ENCODE results near the gene MS4A12. TPM values are rescaled to one million over a fixed set of nuclear protein-coding genes. Genes with fewer than 3 reads are reported as not detected.

MS4A12 gene
- total and polyA plus RNA-seq, 2 of the 13 experiments (the other 11 are each of a cell fraction or from before 2014, with no cell fraction given), result not detected

- TF ChIP-seq ZFP90 (CRISPR knock-in tag; IDR thresholded peaks at IDR 0.05; ENCODE audit: borderline replicate concordance), result no peak
- TF ChIP-seq RBM22 (optimal IDR thresholded peaks at IDR 0.05; ENCODE audit: low read length), result no peak
- no peak for TF ChIP-seq ZNF883 (CRISPR knock-in tag; IDR thresholded peaks at IDR 0.05; ENCODE audit: not compliant biosample characterization)
- TF ChIP-seq TP53 (CRISPR knock-in tag; conservative IDR thresholded peaks at IDR 0.05), result no peak
- no peak for TF ChIP-seq ZNF83 (CRISPR knock-in tag; IDR thresholded peaks at IDR 0.05; ENCODE audit: borderline replicate concordance)
- TF ChIP-seq TBX3 (IDR thresholded peaks at IDR 0.05; ENCODE audit: borderline replicate concordance), result no peak
- no peak for TF ChIP-seq THAP11 (CRISPR knock-in tag; IDR thresholded peaks at IDR 0.05)
- TF ChIP-seq ZBTB21 (CRISPR knock-in tag; IDR thresholded peaks at IDR 0.05), result no peak
- TF ChIP-seq DR1 (CRISPR knock-in tag; IDR thresholded peaks at IDR 0.05), result no peak
- TF ChIP-seq ARNT2 (CRISPR knock-in tag; IDR thresholded peaks at IDR 0.05; ENCODE audit: low read depth), result no peak
- no peak for TF ChIP-seq DRAP1 (CRISPR knock-in tag; IDR thresholded peaks at IDR 0.05)
- TF ChIP-seq ZNF441 (CRISPR knock-in tag; IDR thresholded peaks at IDR 0.05; ENCODE audit: borderline replicate concordance), result no peak
- no peak for TF ChIP-seq YEATS2 (CRISPR knock-in tag; IDR thresholded peaks at IDR 0.05; ENCODE audit: borderline replicate concordance)
- no peak for TF ChIP-seq ZBTB1 (CRISPR knock-in tag; IDR thresholded peaks at IDR 0.05; ENCODE audit: borderline replicate concordance)
Measured at GRCh38 chr11:60511393-60511792, 18.8 kb downstream of the MS4A12 start (continued).

- no peaks in the 10 kb centered on the region for H3K79me2 ChIP-seq (ENCODE audit: insufficient read depth, low read length)
- no peak for ATAC-seq
- H3K27ac ChIP-seq (ENCODE audit: extremely low read length, insufficient read depth, low read length), result no peak overlapping the region
- H3K27me3 ChIP-seq (ENCODE audit: control insufficient read depth in 1 of 2, insufficient read depth in 2 of 2, low read length in 2 of 2), result no peaks in the 10 kb centered on the region; a peak in 1 of 5 replicates
- H4K20me1 ChIP-seq (ENCODE audit: insufficient read depth, low read length), result no peaks in the 10 kb centered on the region
- CTCF ChIA-PET (ENCODE audit: low intra/inter-chr PET ratio, low total read pairs), result no interaction called here
- no peak overlapping the region for H2AFZ ChIP-seq (ENCODE audit: low read length)
- no peaks in the 10 kb centered on the region for H3K4me1 ChIP-seq (ENCODE audit: insufficient read depth, low read length)
- in situ Hi-C loops (cut with HindIII; ENCODE audit: extremely low pct_ligation_motif_present, low pct_unique_long_range_greater_than_20kb) (no loop called here), intact Hi-C loops (cut with micrococcal nuclease; ENCODE audit: unreplicated experiment) (no loop called here)
- no peak overlapping the region for H3K4me2 ChIP-seq (ENCODE audit: low read depth, low read length)
- no peaks in the 10 kb centered on the region; the same call in 1 of the 2 replicates for H3K9me3 ChIP-seq (ENCODE audit: low read length)
- FAIRE-seq, result no peak
- POLR2A ChIA-PET, result no interaction called here
- no peak overlapping the region for H3K4me3 ChIP-seq (replicated peaks in 1 of 3; ENCODE audit: insufficient read depth in 1 of 3, low read depth in 2 of 3, low read length in 3 of 3)
- under 1% methylated on average over 3 of the region's 3 CpGs for WGBS (ENCODE audit: low lambda C conversion rate)
- no peaks in the 10 kb centered on the region for H3K36me3 ChIP-seq (replicated peaks in 1 of 2; ENCODE audit: control insufficient read depth in 1 of 2, insufficient read depth in 2 of 2, low read length in 2 of 2)
- no peak for TF ChIP-seq ZNF12 (CRISPR knock-in tag; IDR thresholded peaks at IDR 0.05)
- TF ChIP-seq ZNF34 (CRISPR knock-in tag; IDR thresholded peaks at IDR 0.05; ENCODE audit: borderline replicate concordance), result no peak
- no peak for TF ChIP-seq NR2C2 (CRISPR knock-in tag; IDR thresholded peaks at IDR 0.05; ENCODE audit: borderline replicate concordance)
- TF ChIP-seq SNAI1 (CRISPR knock-in tag; IDR thresholded peaks at IDR 0.05; ENCODE audit: borderline replicate concordance), result no peak
- no peak for DNase-seq (ENCODE audit: low spot score)
- no peak overlapping the region for H3K9ac ChIP-seq (ENCODE audit: insufficient read depth, low read depth, low read length)
- no TSS peak for BruUV-seq (replicated peaks)
Measured at GRCh38 chr11:60512651-60513225, 20.2 kb downstream of the MS4A12 start.

Data from HepG2 (cell line).